Activated CD4-positive, alpha-beta T cell treated with anti-CD3 and anti-CD28 coated beads, Interleukin-2, amount 10 ng/mL, durations not matched to agents 24 days and 14 days (primary cell): ENCODE data around the gene KNDC1. TPM values are rescaled to one million over a fixed set of nuclear protein-coding genes. Genes with fewer than 3 reads are reported as not detected.
"Not testable (repeated sequence)": the region's sequence is repeated elsewhere in the genome, so short reads cannot be mapped to it uniquely, and the experiment has no call there.

ENCODE experiments used
- DNase-seq: peaks from one replicate; pipeline ENCODE4 v3.0.0; 2022
- H3K27ac Mint-ChIP-seq: one replicate; pipeline ENCODE4 v1.8.0; 2022; ENCODE audit warnings: mild to moderate bottlenecking, mixed read lengths
- H3K27me3 Mint-ChIP-seq: one replicate; pipeline ENCODE4 v1.8.0; 2022; ENCODE audit warnings: mixed read lengths
- H3K36me3 Mint-ChIP-seq: one replicate; pipeline ENCODE4 v1.8.0; 2022; ENCODE audit warnings: low read depth, mild to moderate bottlenecking, mixed read lengths
- H3K4me1 Mint-ChIP-seq: one replicate; pipeline ENCODE4 v1.8.0; 2021; ENCODE audit warnings: mixed read lengths
- H3K4me3 Mint-ChIP-seq: one replicate; pipeline ENCODE4 v1.8.0; 2022; ENCODE audit warnings: mild to moderate bottlenecking, moderate library complexity, mixed read lengths
- H3K9me3 Mint-ChIP-seq: one replicate; pipeline ENCODE4 v1.8.0; 2021; ENCODE audit warnings: mixed read lengths
- intact Hi-C: fragments of 100-400 bp; cut with micrococcal nuclease; formaldehyde crosslinking; loops from one replicate; pipeline ENCODE4 v1.15.1; 2023
- total RNA-seq: library from RNA; stranded (reverse); gene quantifications from 2 replicates; pipeline ENCODE4 v1.2.3, GENCODE V29; 2022

Gene KNDC1
- total RNA-seq, 1 donor from 2014 or later, result 0.19 TPM

GRCh38 chr10:133141958-133142340 is 18.1 kb upstream of the KNDC1 start:
- DNase-seq, result no peak
- intact Hi-C loops, result no loop called here
- Mint-ChIP-seq H3K9me3 (no peaks in the 10 kb centered on the region), H3K27me3 (peaks cover 20% of the 10 kb centered on the region), H3K4me3 (no peak overlapping the region), H3K36me3 (no peaks in the 10 kb centered on the region), H3K4me1 (peaks cover 7% of the 10 kb centered on the region), H3K27ac (no peak overlapping the region)

GRCh38 chr10:133142523-133143199 is 17.4 kb upstream of the KNDC1 start:
- H3K27me3 Mint-ChIP-seq, result peaks cover 26% of the 10 kb centered on the region
- no peak overlapping the region for H3K4me3 Mint-ChIP-seq
- no peaks in the 10 kb centered on the region for H3K9me3 Mint-ChIP-seq
- H3K36me3 Mint-ChIP-seq, result no peaks in the 10 kb centered on the region
- no peak for DNase-seq
- no peak overlapping the region for H3K27ac Mint-ChIP-seq
- H3K4me1 Mint-ChIP-seq, result peaks cover 7% of the 10 kb centered on the region
- intact Hi-C loops, result no loop called here

GRCh38 chr10:133143200-133143533 is 16.9 kb upstream of the KNDC1 start:
- intact Hi-C loops, result no loop called here
- Mint-ChIP-seq H3K27me3 (peaks cover 29% of the 10 kb centered on the region), H3K4me3 (no peak overlapping the region)

GRCh38 chr10:133143546-133143945 is 16.5 kb upstream of the KNDC1 start:
- H3K36me3 Mint-ChIP-seq, result no peaks in the 10 kb centered on the region
- peaks cover 29% of the 10 kb centered on the region for H3K27me3 Mint-ChIP-seq
- peaks cover 2% of the 10 kb centered on the region for H3K9me3 Mint-ChIP-seq
- H3K4me1 Mint-ChIP-seq, result peaks cover 7% of the 10 kb centered on the region
- no peak overlapping the region for H3K4me3 Mint-ChIP-seq
- no peak for DNase-seq
- intact Hi-C loops, result no loop called here
- H3K27ac Mint-ChIP-seq, result no peak overlapping the region

More at GRCh38 chr10:133143200-133143533, 16.9 kb upstream of the KNDC1 start:
- no peaks in the 10 kb centered on the region for H3K36me3 Mint-ChIP-seq
- H3K4me1 Mint-ChIP-seq, result peaks cover 7% of the 10 kb centered on the region
- no peak for DNase-seq
- no peaks in the 10 kb centered on the region for H3K9me3 Mint-ChIP-seq
- no peak overlapping the region for H3K27ac Mint-ChIP-seq

- DNase-seq, result no peak
- peaks cover 36% of the 10 kb centered on the region for H3K27me3 Mint-ChIP-seq
- H3K36me3 Mint-ChIP-seq, result no peaks in the 10 kb centered on the region
- H3K4me3 Mint-ChIP-seq, result peak overlapping the region; percentile 35
- peaks cover 10% of the 10 kb centered on the region for H3K9me3 Mint-ChIP-seq
- intact Hi-C loops, result loop anchor here (1.0 to 2.0 kb wide), 2 partner anchors 132 to 174 kb away; partner anchors contain the start of gene ADAM8
- H3K4me1 Mint-ChIP-seq, result peaks cover 7% of the 10 kb centered on the region
- no peak overlapping the region for H3K27ac Mint-ChIP-seq
Observed at GRCh38 chr10:133144771-133145170, 15.2 kb upstream of the KNDC1 start.

- peaks cover 14% of the 10 kb centered on the region for H3K9me3 Mint-ChIP-seq
- H3K4me1 Mint-ChIP-seq, result no peaks in the 10 kb centered on the region
- no peak overlapping the region for H3K4me3 Mint-ChIP-seq
- intact Hi-C loops, result no loop called here
- no peak overlapping the region for H3K27ac Mint-ChIP-seq
- H3K27me3 Mint-ChIP-seq, result peaks cover 34% of the 10 kb centered on the region
- H3K36me3 Mint-ChIP-seq, result no peaks in the 10 kb centered on the region
- no peak for DNase-seq
Observed at GRCh38 chr10:133150226-133150625, 9.8 kb upstream of the KNDC1 start.

- H3K4me3 Mint-ChIP-seq, result no peak overlapping the region
- intact Hi-C loops, result no loop called here
- H3K27me3 Mint-ChIP-seq, result peaks cover 31% of the 10 kb centered on the region
- no peaks in the 10 kb centered on the region for H3K36me3 Mint-ChIP-seq
- no peak for DNase-seq
- no peaks in the 10 kb centered on the region for H3K4me1 Mint-ChIP-seq
- no peak overlapping the region for H3K27ac Mint-ChIP-seq
- peaks cover 14% of the 10 kb centered on the region for H3K9me3 Mint-ChIP-seq
Observed at GRCh38 chr10:133150656-133151055, 9.4 kb upstream of the KNDC1 start.

GRCh38 chr10:133151071-133151470 is 8.9 kb upstream of the KNDC1 start:
- H3K27me3 Mint-ChIP-seq, result peaks cover 31% of the 10 kb centered on the region
- intact Hi-C loops, H3K4me1 Mint-ChIP-seq, DNase-seq, H3K4me3 Mint-ChIP-seq, H3K36me3 Mint-ChIP-seq, H3K27ac Mint-ChIP-seq: not testable (repeated sequence)
- peaks cover 14% of the 10 kb centered on the region for H3K9me3 Mint-ChIP-seq

GRCh38 chr10:133151543-133151972 is 8.5 kb upstream of the KNDC1 start:
- H3K36me3 Mint-ChIP-seq, result no peaks in the 10 kb centered on the region
- peaks cover 14% of the 10 kb centered on the region for H3K9me3 Mint-ChIP-seq
- H3K4me1 Mint-ChIP-seq, result no peaks in the 10 kb centered on the region
- DNase-seq, result no peak
- intact Hi-C loops, result no loop called here
- H3K27me3 Mint-ChIP-seq, result peaks cover 27% of the 10 kb centered on the region
- no peak overlapping the region for H3K4me3 Mint-ChIP-seq
- H3K27ac Mint-ChIP-seq, result no peak overlapping the region

GRCh38 chr10:133154411-133154810 is 5.6 kb upstream of the KNDC1 start:
- no peak overlapping the region for H3K4me3 Mint-ChIP-seq
- H3K36me3 Mint-ChIP-seq, result no peaks in the 10 kb centered on the region
- peaks cover 8% of the 10 kb centered on the region for H3K27me3 Mint-ChIP-seq
- intact Hi-C loops, result no loop called here
- no peak for DNase-seq
- H3K27ac Mint-ChIP-seq, result no peak overlapping the region
- peaks cover 7% of the 10 kb centered on the region for H3K9me3 Mint-ChIP-seq
- H3K4me1 Mint-ChIP-seq, result no peaks in the 10 kb centered on the region

- Mint-ChIP-seq H3K27me3 (peaks cover 8% of the 10 kb centered on the region), H3K36me3 (no peaks in the 10 kb centered on the region), H3K27ac (no peak overlapping the region), H3K9me3 (no peaks in the 10 kb centered on the region), H3K4me1 (no peaks in the 10 kb centered on the region), H3K4me3 (no peak overlapping the region)
- DNase-seq, result no peak
- intact Hi-C loops, result no loop called here
Observed at GRCh38 chr10:133154996-133155778, 4.8 kb upstream of the KNDC1 start.

- Mint-ChIP-seq H3K4me3 (no peak overlapping the region), H3K36me3 (no peaks in the 10 kb centered on the region), H3K27ac (no peak overlapping the region), H3K4me1 (no peaks in the 10 kb centered on the region), H3K9me3 (no peaks in the 10 kb centered on the region), H3K27me3 (peaks cover 9% of the 10 kb centered on the region)
- no peak for DNase-seq
- intact Hi-C loops, result no loop called here
Observed at GRCh38 chr10:133156674-133157579, 3.1 kb upstream of the KNDC1 start.

- H3K4me1 Mint-ChIP-seq, result no peaks in the 10 kb centered on the region
- no peak overlapping the region for H3K4me3 Mint-ChIP-seq
- H3K36me3 Mint-ChIP-seq, result no peaks in the 10 kb centered on the region
- intact Hi-C loops, result no loop called here
- H3K27ac Mint-ChIP-seq, result no peak overlapping the region
- H3K9me3 Mint-ChIP-seq, result no peaks in the 10 kb centered on the region
- H3K27me3 Mint-ChIP-seq, result peaks cover 6% of the 10 kb centered on the region
- DNase-seq, result no peak
Observed at GRCh38 chr10:133157662-133158436, 2.2 kb upstream of the KNDC1 start.
